GM12878 (cell line): ENCODE data around the gene DLEC1. TPM values are rescaled to one million over a fixed set of nuclear protein-coding genes. Genes with fewer than 3 reads are reported as not detected.
A peak's percentile ranks its signal among the peaks of the same experiment; 100 is the strongest.

Experiments used
- ATAC-seq: fragments of 200-7000 bp; cut with Tn5 transposase; 3 replicates; pipeline ENCODE4 v1.9.1; 2020; ENCODE audit warnings: mild to moderate bottlenecking, moderate library complexity
- BruUV-seq: library from RNA; stranded (reverse); fragments of 400-500 nt; replicated peaks from 2 replicates; lab custom pipeline; 2021; lab: Mats Ljungman, UMichigan
- CTCF ChIA-PET: fragments of 300-600 bp; sonication (Branson Sonifier 250); formaldehyde crosslinking; extraction: SDS; loops from one replicate; lab custom pipeline; 2021; ENCODE audit warnings: inconsistent platforms; lab: Yijun Ruan, JAX
- POLR2A ChIA-PET: fragments of 350-600 bp; formaldehyde crosslinking; extraction: SDS; loops from one replicate; lab custom pipeline; 2021; ENCODE audit warnings: inconsistent platforms; lab: Charles Lee
- RAD21 ChIA-PET: fragments of 300-600 bp; sonication (Branson Sonifier 250); formaldehyde crosslinking; loops from one replicate; lab custom pipeline; 2023; ENCODE audit warnings: antibody characterized with exemption; ENCODE audit not compliant: unreplicated experiment; lab: Charles Lee
- SMC1A ChIA-PET: fragments of 300-600 bp; sonication (Branson Sonifier 250); formaldehyde crosslinking; loops from one replicate; lab custom pipeline; 2023; ENCODE audit not compliant: unreplicated experiment, uncharacterized antibody; lab: Charles Lee
- DNase-seq: peaks from one replicate; pipeline ENCODE4 v3.0.0-alpha.2; 2011; ENCODE audit warnings: low read depth, low spot score
- FAIRE-seq: peaks from 3 replicates; lab custom pipeline; 2011; peaks lifted over from hg19 to GRCh38; lab: Jason Lieb, UNC
- H2AFZ ChIP-seq: 2 replicates; pipeline ENCODE4 v1.6.0; 2011; ENCODE audit warnings: low read depth, low read length, control low read depth; ENCODE audit not compliant: control insufficient read depth
- H3K27ac ChIP-seq: 2 replicates; pipeline ENCODE4 v1.5.1; 2011; ENCODE audit warnings: control low read depth; ENCODE audit not compliant: control insufficient read depth, insufficient read depth
- H3K27me3 ChIP-seq, 2 experiments: replicated peaks in 1 of 2; 2 replicates each; pipeline versions ENCODE4 v1.6.0 to v1.6.1; 2011; ENCODE audit warnings: low read length in 1 of 2; ENCODE audit not compliant: control insufficient read depth in 2 of 2, insufficient read depth in 2 of 2
- H3K36me3 ChIP-seq, 2 experiments: 2 replicates each; pipeline ENCODE4 v1.5.1; 2011; ENCODE audit warnings: low read length in 1 of 2; ENCODE audit not compliant: control insufficient read depth in 2 of 2, insufficient read depth in 2 of 2
- H3K4me1 ChIP-seq: 2 replicates; pipeline ENCODE4 v1.6.1; 2011; ENCODE audit warnings: mild to moderate bottlenecking, low read length, moderate library complexity, mixed read lengths; ENCODE audit not compliant: control insufficient read depth, insufficient read depth
- H3K4me2 ChIP-seq: 2 replicates; pipeline ENCODE4 v1.6.0; 2011; ENCODE audit warnings: control low read depth; ENCODE audit not compliant: control insufficient read depth, insufficient read depth
- H3K4me3 ChIP-seq: fragments of 200-600 bp; sonication (generic); 2 replicates; pipeline ENCODE4 v1.5.1; 2016
- H3K79me2 ChIP-seq: 2 replicates; pipeline ENCODE4 v1.6.0; 2011; ENCODE audit warnings: low read length; ENCODE audit not compliant: control insufficient read depth, insufficient read depth
- H3K9ac ChIP-seq: 2 replicates; pipeline ENCODE4 v1.8.0; 2011; ENCODE audit warnings: low read length, control low read depth, mixed read lengths; ENCODE audit not compliant: control insufficient read depth, insufficient read depth
- H3K9me3 ChIP-seq: replicated peaks from 3 replicates; pipeline ENCODE4 v1.5.1; 2011; ENCODE audit warnings: mild to moderate bottlenecking, low read length; ENCODE audit not compliant: control insufficient read depth, insufficient read depth
- H4K20me1 ChIP-seq: 2 replicates; pipeline ENCODE4 v1.6.0; 2011; ENCODE audit not compliant: control insufficient read depth, insufficient read depth
- ASH2L ChIP-seq: fragments of 300-600, 200-600 bp; sonication (generic); IDR thresholded peaks from 2 replicates; pipeline ENCODE4 v1.6.1; 2017; ENCODE audit warnings: low read depth, mild to moderate bottlenecking, borderline replicate concordance
- DPF2 ChIP-seq: fragments of 450-650 bp; IDR thresholded peaks from 2 replicates; pipeline ENCODE4 v1.6.1; 2017; ENCODE audit warnings: mild to moderate bottlenecking
- IKZF1 ChIP-seq: fragments of 450-650 bp; conservative IDR thresholded peaks from 2 replicates; pipeline ENCODE4 v1.6.1; 2017; ENCODE audit warnings: antibody characterized with exemption, mild to moderate bottlenecking
- IKZF2 ChIP-seq, 2 experiments: fragments of 450-650 bp; IDR thresholded peaks; 2 replicates each; pipeline ENCODE4 v1.6.1; 2017; ENCODE audit warnings: mild to moderate bottlenecking in 2 of 2, moderate library complexity in 2 of 2
- MTA2 ChIP-seq: fragments of 450-650 bp; IDR thresholded peaks from 2 replicates; pipeline ENCODE4 v1.6.1; 2016; ENCODE audit warnings: low read depth, mild to moderate bottlenecking, moderate library complexity
- RUNX3 ChIP-seq: IDR thresholded peaks from 2 replicates; pipeline ENCODE4 v1.6.1; 2012; ENCODE audit warnings: low read length, inconsistent platforms
- whole genome bisulfite sequencing: methylation state at CpG from one replicate; pipeline ENCODE4 v1.1.6; 2016; ENCODE audit warnings: low lambda C conversion rate; ENCODE audit not compliant: insufficient replicate concordance, insufficient coverage; ENCODE audit errors: missing lambda C conversion rate; 5-methylcytosine and 5-hydroxymethylcytosine counted together
- in situ Hi-C: fragments of 300-500 bp; cut with MboI; formaldehyde crosslinking; loops from 9 replicates; pipeline ENCODE4 v1.14.3; 2018; ENCODE audit warnings: mixed read lengths
- intact Hi-C: fragments of 100-400 bp; cut with micrococcal nuclease; formaldehyde crosslinking; loops from one replicate; pipeline ENCODE4 v1.14.2; 2022; ENCODE audit not compliant: unreplicated experiment
- polyA plus RNA-seq, 11 experiments: library from polyadenylated mRNA; depleted of rRNA in 4 of 11; unstranded in 6 of 11; stranded (reverse) in 5 of 11; fragments of >200 nt; fragmentation: Nextera tagmentation in 4 of 11; fragmentation: Illumina TruSeq in 1 of 11; extraction: Ambion mirVana in 4 of 11; extraction: Trizol in 1 of 11; gene quantifications; 1 replicate in 1 of 11; 2 replicates in 10 of 11; pipeline versions ENCODE4 v1.2.1 to v1.2.3, GENCODE V29; 2011 to 2016; ENCODE audit warnings: inconsistent platforms in 2 of 11, missing spikeins in 2 of 11, low read depth in 1 of 11
- total RNA-seq, 4 experiments: library from RNA; depleted of rRNA in 3 of 4; stranded (reverse); fragments of >200 nt in 3 of 4; fragmentation: Illumina TruSeq in 1 of 4; extraction: Trizol in 1 of 4; gene quantifications; 2 replicates each; pipeline versions ENCODE4 v1.2.1 to v1.2.3, GENCODE V29; 2013 to 2021

Gene DLEC1
- total and polyA plus RNA-seq, 10 of the 15 experiments (the other 5 are each of a cell fraction or from before 2014, with no cell fraction given): 0.03 to 0.29 (median 0.07) TPM; not detected in 3

- DNase-seq (no peak), FAIRE-seq (no peak), ATAC-seq (no peak)
- ChIA-PET SMC1A (interaction anchor here (9.6 to 10.2 kb wide), 2 partner anchors 10 to 15 kb away, joined by 64 to 89 read pairs; partner anchors contain the start of genes ACAA1, MYD88 and OXSR1), RAD21 (no interaction called here), CTCF (interaction anchor here (1.2 kb wide), 1 partner anchor 8 kb away, joined by 5 read pairs; no protein-coding TSS in a partner anchor), POLR2A (interaction anchor here (2.2 kb wide), 1 partner anchor 9 kb away, joined by 10 read pairs; no protein-coding TSS in a partner anchor)
- Histone ChIP-seq H3K9ac (no peak overlapping the region), H2AFZ (peak overlapping the region; percentile 33; the same call in 1 of the 2 replicates), H3K4me3 (no peak overlapping the region), H3K27ac (no peak overlapping the region), H3K79me2 (no peaks in the 10 kb centered on the region), H3K27me3 (no peaks in the 10 kb centered on the region), H3K36me3 (no peaks in the 10 kb centered on the region), H3K4me2 (no peak overlapping the region), H3K9me3 (peaks cover 9% of the 10 kb centered on the region; the same call in 2 of the 3 replicates), H3K4me1 (peaks cover 7% of the 10 kb centered on the region; the same call in 1 of the 2 replicates), H4K20me1 (no peaks in the 10 kb centered on the region)
- TF ChIP-seq IKZF2 (IDR thresholded peaks at IDR 0.05) (peak; percentile 50 to 59; a peak in 2 of 4 replicates), DPF2 (0 out of 2 replicates have a peak, but pooled peaks have one; percentile 15), MTA2 (0 out of 2 replicates have a peak, but pooled peaks have one; percentile 19), ASH2L (no peak), RUNX3 (no peak), IKZF1 (peak; percentile 45; the same call in 1 of the 2 replicates)
- intact Hi-C loops: no loop called here
- BruUV-seq: no TSS peak
- WGBS: 69% methylated on average over 3 of the region's 3 CpGs
- in situ Hi-C loops: no loop called here
These were observed 110.7 kb downstream of the DLEC1 start for GRCh38 chr3:38149708-38150107.
